Measurements from ENCODE around the gene MRTFB. TPM values are rescaled to one million over a fixed set of nuclear protein-coding genes. Genes with fewer than 3 reads are reported as not detected.

The MRTFB gene
- total RNA-seq, 3 donors from 2014 or later (not counting 1 experiment from before 2014, with no cell fraction given): 12.8 to 22.8 (median 19.6) TPM

DNA sequence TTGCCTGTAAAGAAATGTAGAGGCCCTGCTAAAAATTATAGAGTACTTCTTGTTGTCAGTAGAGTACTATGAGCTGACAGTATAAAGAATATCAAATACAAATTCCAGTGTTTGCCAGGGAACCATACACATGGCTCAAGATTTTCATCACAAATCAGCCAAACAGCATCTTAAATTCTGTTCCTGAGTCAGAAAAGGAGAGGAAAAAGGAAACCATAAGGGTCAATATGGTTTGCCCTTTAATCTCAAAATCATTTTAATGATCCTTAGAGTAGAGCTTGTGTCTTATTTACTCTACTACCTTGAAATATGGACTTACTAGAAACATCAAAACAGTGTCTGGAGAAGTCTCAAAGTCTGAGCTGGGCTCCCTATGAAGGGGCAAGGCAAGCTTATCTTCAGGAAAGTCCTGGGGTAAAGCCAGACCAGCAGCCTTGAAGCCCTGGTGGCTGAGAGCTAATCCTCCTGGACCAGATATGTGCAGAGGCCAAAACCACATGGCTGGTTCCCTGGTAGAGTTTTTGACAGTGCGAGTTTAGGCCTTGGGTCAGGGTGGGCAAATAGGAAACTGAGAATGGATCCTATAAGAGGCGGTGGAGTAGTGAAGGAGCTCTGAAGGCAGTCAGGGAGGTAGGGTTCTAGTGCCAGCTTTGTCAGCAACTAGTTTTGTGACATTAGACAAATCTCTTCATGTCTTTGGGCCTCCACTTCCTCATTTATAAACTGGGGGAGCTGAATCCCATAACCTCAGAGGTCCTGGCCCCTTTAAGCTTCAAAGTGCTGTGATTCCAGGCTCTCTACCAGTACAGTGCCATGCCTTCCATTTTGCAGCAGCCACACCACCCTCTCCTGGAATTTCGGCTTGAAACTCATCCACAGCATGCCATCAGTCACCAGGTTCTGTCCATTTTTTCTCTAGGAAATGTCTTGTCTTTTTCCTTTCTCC lies 38.9 kb downstream of the MRTFB start:
- Mint-ChIP-seq H3K4me3 (no peak overlapping the region), H3K27me3 (ENCODE audit: low read depth in 2 of 2) (no peaks in the 10 kb centered on the region), H3K9me3 (no peaks in the 10 kb centered on the region), H3K4me1 (no peaks in the 10 kb centered on the region), H3K27ac (no peak overlapping the region), H3K36me3 (no peaks in the 10 kb centered on the region)
- intact Hi-C loops (cut with micrococcal nuclease): no loop called here
- 94% methylated on average over 3 of the region's 3 CpGs for WGBS (ENCODE audit: insufficient coverage)
- no peaks in the 10 kb centered on the region for H3K27me3 ChIP-seq (ENCODE audit: control insufficient read depth, insufficient read depth, low read length)
- H3K36me3 ChIP-seq (ENCODE audit: control insufficient read depth, insufficient read depth, low read length): no peaks in the 10 kb centered on the region
- no peak for TF ChIP-seq CTCF (IDR thresholded peaks at IDR 0.05)
- H3K4me3 ChIP-seq (ENCODE audit: low read length): no peak overlapping the region
- H3K4me1 ChIP-seq (ENCODE audit: control insufficient read depth, insufficient read depth, low read length): no peaks in the 10 kb centered on the region
- DNase-seq: no peak
- ATAC-seq: no peak
- H3K9me3 ChIP-seq (ENCODE audit: control insufficient read depth, insufficient read depth, low read length): no peaks in the 10 kb centered on the region
- H3K27ac ChIP-seq (ENCODE audit: low read length): no peak overlapping the region

DNA sequence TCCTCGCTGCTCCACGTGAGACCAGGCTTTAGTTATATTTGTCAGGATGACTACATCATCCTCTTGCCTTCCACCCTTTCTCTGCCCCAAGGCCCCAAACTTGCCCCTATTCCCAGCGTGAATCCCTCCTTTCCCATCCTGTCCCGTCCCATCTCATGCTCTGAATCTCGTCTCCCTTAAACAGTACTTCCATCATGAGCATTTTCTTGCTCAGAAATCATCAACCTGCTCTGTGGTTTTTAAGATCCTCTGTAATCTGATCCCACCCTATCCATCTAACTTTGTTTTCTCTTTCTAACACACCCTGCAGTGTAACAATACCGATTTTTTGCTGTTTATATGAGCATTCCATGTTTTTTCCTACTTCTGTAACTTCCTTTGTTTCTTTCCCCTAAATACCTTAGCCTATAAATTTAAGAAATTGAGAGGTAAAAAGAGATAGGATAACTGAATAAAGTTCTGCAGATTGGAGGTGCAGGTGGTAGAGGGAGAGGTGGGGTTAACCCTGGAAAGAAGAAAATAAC lies 39.7 kb downstream of the MRTFB start:
- Mint-ChIP-seq H3K4me3 (no peak overlapping the region), H3K4me1 (peaks cover 0 to under 1% of the 10 kb centered on the region in 2 donors), H3K27ac (no peak overlapping the region), H3K9me3 (no peaks in the 10 kb centered on the region), H3K36me3 (no peaks in the 10 kb centered on the region), H3K27me3 (ENCODE audit: low read depth in 2 of 2) (no peaks in the 10 kb centered on the region)
- 91% methylated on average over 6 of the region's 6 CpGs for WGBS (ENCODE audit: insufficient coverage)
- H3K27ac ChIP-seq (ENCODE audit: low read length): no peak overlapping the region
- no peaks in the 10 kb centered on the region for H3K4me1 ChIP-seq (ENCODE audit: control insufficient read depth, insufficient read depth, low read length)
- no peak for TF ChIP-seq CTCF (IDR thresholded peaks at IDR 0.05)
- intact Hi-C loops (cut with micrococcal nuclease): no loop called here
- no peaks in the 10 kb centered on the region for H3K9me3 ChIP-seq (ENCODE audit: control insufficient read depth, insufficient read depth, low read length)
- no peak overlapping the region for H3K4me3 ChIP-seq (ENCODE audit: low read length)
- no peaks in the 10 kb centered on the region for H3K27me3 ChIP-seq (ENCODE audit: control insufficient read depth, insufficient read depth, low read length)
- no peak for DNase-seq
- no peaks in the 10 kb centered on the region for H3K36me3 ChIP-seq (ENCODE audit: control insufficient read depth, insufficient read depth, low read length)
- no peak for ATAC-seq

GRCh38 chr16:14111713-14112538 lies 40.8 kb downstream of the MRTFB start:
- intact Hi-C loops (cut with micrococcal nuclease): no loop called here
- no peaks in the 10 kb centered on the region for H3K4me1 ChIP-seq (ENCODE audit: control insufficient read depth, insufficient read depth, low read length)
- H3K36me3 ChIP-seq (ENCODE audit: control insufficient read depth, insufficient read depth, low read length): no peaks in the 10 kb centered on the region
- Mint-ChIP-seq H3K9me3 (no peaks in the 10 kb centered on the region), H3K36me3 (no peaks in the 10 kb centered on the region), H3K4me1 (peaks cover 0 to 6% of the 10 kb centered on the region in 2 donors), H3K27ac (no peak overlapping the region), H3K27me3 (ENCODE audit: low read depth in 2 of 2) (no peaks in the 10 kb centered on the region), H3K4me3 (no peak overlapping the region)
- H3K9me3 ChIP-seq (ENCODE audit: control insufficient read depth, insufficient read depth, low read length): no peaks in the 10 kb centered on the region
- WGBS (ENCODE audit: insufficient coverage): 90% methylated on average over 11 of the region's 14 CpGs
- no peak overlapping the region for H3K4me3 ChIP-seq (ENCODE audit: low read length)
- H3K27ac ChIP-seq (ENCODE audit: low read length): no peak overlapping the region
- DNase-seq: no peak
- TF ChIP-seq CTCF (IDR thresholded peaks at IDR 0.05): no peak
- no peaks in the 10 kb centered on the region for H3K27me3 ChIP-seq (ENCODE audit: control insufficient read depth, insufficient read depth, low read length)
- no peak for ATAC-seq

All from natural killer cell (primary cell).